Stimulated activated CD8-positive, alpha-beta memory T cell treated with anti-CD3 and anti-CD28 coated beads, Interleukin-15, amount 100 ng/mL, for 4 hours (primary cell): Measurements from ENCODE around the gene LLPH.

ENCODE experiments used
- DNase-seq, 2 donors: peaks; one replicate each; pipeline ENCODE4 v3.0.0-alpha.2; 2020; ENCODE audit warnings: low read depth in 2 of 2

Gene LLPH

DNA sequence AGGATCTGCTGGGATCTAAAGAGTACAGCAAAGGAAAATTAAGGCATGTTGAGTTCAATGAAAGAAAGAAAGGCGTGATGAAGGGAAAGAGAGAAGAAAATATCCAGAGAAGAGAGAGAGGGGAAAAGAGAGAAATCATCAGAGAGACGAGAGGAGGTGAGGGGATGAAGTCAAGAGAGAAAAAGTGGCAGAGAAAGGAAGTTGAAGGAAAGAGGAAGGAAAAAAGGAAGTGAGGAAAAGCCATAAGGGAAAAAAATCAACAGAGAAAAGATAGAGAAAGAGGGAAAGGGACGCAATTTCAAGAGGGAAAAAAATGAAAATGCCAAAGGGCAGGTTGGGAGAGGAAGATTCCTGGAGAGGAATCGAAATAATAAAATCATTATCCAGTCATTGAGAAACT, 40.4 kb downstream of the LLPH start:
- DNase-seq = no peak

DNA sequence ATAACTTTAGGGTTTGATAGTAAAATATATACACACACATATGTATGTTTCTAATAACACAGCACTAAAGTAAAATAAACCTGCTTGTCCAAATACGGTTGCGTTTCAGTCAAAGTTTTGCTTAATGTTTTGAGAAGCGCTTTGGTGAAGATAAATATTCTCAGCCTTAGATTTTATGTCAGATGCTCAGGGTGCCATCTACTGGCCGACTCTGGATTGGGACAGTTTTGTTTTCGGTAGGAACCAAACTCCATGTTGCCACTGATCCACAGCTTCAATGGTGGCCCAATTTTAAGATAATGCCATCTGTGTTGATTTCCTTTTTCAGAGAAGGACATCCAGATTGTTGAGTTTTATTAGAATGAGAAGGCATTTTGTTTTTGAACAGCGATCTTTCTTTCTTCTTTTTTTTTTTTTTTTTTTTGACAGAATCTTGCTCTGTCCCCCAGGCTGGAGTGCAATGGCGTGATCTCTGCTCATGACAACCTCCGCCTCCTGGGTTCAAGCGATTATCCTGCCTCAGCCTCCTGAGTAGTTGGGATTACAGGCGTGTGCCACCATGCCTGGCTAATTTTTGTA, 43.1 kb downstream of the LLPH start:
- peak in 1 of 2 donors; percentile 17 for DNase-seq

DNA sequence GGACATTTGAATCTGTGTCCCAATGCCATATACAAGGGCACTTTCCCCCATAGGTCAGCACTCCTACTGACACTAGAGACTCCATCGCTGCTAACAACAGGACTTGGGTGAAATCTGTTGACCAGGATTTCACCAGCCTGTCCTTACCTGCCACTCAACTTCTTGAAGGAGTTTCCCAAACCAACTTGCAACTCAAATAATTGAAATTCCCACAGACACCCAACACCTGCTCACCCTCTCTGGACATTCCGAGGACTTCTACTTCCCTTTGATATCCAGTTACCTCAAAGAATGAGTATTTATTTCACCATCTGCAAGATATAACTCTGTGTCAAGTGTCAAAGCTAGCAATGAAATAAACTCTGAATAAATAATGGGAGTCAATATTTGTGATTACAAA, 44.6 kb downstream of the LLPH start:
- DNase-seq = no peak

DNA sequence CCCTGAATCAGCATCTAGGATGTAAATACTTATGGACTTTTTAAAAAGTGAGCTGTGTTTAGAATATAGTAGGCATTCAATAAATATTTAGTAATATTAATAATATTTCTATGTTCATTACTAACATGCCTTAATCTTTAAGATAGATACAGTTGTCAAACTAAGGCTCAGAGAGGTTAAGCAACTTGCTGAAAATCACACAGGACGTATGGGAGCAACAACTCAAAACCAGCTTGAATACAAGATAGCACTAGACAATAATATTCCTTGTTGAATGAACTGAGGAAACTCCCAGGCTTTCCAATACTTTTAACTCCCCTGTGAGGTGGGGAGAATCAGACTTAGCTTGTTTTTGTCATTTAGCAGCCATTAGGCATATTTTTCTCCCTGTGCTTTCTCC, 45.3 kb downstream of the LLPH start:
- DNase-seq = no peak

DNA sequence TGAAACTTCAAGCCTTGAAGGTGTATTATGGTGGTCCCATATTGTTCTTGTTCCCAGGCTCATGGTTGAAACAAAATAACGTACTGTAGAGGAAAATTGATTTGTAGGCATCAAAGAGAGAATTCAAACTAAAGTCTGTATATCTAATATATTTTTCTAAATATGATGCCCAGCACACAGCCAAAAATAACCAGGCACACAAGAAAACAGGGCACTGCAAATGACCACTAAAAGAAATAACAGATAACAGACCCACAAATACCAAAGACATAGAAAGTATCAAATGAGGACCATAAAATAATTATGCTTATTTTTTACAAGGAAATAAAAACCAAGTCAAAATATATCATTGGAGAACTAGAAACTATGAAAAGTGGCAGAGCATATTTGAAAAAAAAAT, 46.8 kb downstream of the LLPH start:
- DNase-seq = no peak

DNA sequence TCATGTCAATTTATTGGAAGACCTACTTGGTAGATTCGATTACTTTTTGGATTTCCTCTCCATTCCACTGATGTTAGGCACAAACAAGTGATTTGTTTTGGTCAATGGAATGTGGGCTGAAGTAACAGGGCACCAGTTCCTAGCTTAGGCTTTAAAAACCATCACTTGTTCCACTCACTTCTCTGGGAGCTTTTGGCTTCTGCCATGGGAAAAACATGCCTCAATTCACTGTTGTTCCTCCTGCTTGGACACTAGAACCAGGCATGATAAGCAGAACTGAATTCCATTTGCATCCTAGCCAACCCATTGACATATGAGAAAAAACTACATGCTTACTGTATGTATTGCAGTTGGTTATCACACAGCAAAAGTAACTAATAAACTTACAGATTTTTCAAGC, 47.8 kb downstream of the LLPH start:
- DNase-seq = no peak

DNA sequence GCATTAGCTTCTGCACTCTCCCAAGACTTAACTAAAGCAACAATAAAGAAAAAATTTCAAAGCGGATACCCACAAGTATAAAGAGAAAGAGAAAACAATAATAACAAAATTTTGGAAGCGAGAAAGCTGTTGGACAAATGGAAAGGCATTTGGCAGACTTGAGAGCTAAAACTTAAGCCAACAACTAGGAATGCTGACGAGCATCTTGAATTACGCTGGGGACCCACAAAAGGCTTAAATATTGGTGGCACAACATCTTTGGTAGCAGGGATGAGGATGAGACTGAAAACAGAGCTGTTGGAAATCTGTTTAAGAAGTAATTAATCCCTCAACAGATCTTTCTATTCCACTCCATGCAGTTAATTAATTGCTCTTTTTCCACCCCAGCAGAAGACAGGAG, 49.8 kb downstream of the LLPH start:
- DNase-seq = no peak

DNA sequence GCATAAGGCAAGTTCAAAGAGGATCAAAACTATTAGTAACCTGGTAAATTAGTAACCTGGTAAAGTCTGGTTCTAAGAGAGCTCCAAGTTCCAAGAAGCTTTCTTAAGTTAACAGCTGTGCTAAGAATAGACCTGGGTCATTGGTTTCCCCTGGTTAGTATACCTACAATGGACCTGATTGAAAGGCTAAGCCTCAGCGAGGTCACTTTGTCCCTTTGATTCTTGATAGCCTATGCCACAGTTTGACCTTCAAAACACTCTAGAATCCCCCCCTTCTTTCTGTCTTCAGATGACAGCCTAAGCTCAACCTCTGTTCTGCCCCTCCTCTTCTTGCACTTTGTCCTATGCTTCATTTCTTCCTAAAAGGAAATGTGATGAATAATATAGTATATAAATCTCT, 53.0 kb downstream of the LLPH start:
- DNase-seq = no peak

DNA sequence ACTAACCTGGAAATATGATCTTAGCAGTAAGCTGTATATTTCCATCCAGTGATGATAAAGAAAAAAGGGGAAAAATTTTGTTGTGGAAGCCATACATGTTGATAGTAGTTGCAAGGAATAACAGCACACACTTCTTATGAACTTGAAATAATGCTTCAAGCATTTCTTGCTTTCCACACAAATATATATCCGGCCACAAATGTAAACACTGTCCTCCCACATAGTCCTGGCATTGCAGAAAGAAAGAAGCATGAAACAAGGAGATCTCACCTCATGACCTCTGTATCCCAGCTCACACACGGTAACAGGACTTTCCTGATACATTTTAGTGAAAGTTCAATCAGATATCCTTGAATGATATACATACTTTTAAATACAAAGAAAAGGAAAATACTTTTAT, 56.0 kb downstream of the LLPH start:
- no peak for DNase-seq

DNA sequence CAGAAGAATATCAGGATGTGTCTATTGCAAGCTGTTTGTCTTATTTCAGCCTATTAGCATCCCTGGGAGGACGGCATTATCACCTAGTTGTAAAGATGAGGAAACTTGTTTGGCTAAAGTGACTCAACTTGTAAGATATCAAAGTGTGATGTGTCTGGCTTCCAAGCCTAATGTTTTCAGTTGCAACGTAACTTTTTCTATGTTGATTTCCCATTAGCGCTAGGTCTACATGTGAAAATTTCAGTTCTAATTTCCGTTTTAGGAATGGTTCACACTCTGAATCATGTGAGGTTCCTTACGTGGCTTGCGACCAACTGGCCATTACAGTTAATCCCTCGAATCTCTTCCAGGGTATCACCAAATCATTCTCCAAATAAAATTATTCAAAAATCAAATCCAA, 58.0 kb downstream of the LLPH start:
- DNase-seq = no peak

DNA sequence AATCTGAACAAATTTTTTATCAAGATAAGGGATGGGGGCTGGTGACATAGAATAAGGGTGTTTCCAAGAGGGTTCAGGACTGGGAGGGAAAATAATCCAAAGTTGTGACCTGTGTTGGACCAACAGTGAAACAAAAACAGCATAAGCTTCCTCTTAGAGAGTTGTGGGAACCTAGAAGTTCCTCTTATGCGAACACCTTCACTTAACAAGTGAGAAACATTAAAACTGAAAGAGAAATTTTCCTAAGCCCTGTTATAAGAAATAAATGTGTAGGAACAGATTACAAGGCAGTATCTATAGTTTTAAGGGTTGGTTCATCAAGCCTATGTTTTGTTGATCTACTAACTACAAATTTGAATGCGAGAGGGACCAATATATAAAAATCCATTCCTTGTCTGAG, 58.4 kb downstream of the LLPH start:
- DNase-seq = no peak

DNA sequence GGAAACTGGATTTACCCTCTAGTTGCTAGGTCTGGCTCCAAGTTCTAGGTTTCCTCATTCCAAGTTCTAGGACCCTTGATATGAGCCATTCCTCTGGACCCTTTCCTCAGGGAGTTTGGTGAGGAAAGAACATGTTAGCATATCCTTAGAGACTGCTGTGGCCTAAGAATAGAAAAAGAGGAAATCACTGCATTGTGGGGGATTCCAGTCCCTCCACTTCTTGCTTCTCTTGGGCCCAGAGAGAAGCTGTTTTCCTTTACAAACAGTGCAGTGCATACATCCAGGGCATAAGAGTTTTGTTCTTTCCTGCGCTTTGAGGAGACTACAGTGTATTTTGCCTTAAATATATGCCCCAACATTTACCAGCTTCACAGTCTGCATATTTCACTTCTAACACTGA, 59.0 kb downstream of the LLPH start:
- DNase-seq = no peak

DNA sequence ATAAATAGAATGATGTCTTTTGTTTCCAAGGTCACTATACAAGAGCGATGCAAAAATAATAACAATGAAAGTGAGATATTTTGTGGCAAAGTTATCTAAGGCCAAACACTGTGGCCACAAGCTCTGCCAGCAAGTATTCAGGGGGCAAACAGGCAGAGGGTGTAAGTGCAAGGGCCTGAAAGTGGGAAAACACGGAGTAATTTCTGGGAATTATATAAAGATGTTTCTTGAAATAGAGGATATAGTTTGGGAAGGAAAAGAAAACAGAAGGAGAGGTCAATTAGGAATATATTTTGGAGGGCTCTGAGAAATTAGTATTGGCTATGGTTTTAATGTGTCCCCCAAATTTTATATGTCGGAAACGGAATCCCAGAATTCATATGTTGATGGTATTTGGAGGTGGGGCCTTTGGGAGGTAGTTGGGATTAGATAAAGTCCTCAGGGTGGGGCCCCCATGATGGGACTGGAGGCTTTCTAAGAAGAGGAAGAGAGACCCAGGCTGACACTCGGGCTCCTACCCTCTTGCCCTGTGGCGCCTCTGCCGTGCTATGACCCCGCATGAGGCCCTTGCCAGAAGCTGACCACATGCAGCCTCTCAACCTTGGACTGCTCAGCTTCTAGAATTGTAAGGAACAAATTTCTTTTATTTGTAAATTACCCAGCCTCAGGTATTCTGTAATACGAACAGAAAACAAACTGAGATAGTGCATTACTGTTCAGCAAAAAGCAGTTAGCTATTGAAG, 60.0 kb downstream of the LLPH start:
- DNase-seq = no peak

DNA sequence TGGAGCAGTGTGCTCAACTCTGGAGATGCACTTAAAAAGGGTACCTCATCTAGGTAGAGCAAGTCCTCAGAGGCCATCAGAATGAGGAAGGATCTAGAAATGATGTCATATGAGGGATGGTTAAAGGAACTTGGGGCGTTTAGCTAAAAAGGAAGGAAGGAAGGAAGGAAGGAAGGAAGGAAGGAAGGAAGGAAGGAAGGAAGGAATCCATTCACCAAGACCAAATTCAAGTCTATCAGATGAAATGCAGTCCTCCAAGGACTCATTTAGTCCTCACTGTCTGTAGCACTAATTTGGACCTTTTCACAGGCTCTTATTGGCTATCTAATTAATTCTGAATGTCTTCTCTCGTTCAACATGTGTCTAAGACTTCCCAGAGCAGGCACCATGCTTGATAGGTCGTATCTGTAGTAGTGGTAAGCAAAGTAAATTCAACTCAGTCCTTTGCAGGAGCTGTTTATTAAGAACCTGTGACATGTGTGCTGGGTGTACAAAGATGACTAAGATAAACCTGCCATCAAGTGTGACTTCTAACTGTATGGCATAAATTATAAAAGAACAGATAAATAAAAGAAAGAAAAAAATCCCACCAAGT, 63.5 kb downstream of the LLPH start:
- DNase-seq = no peak
